HepG2 (cell line): ENCODE data around the gene GJA3. TPM values are rescaled to one million over a fixed set of nuclear protein-coding genes. Genes with fewer than 3 reads are reported as not detected.

Experiments
- ATAC-seq: fragments of 200-7000 bp; cut with Tn5 transposase; 3 replicates; pipeline ENCODE4 v1.9.1; 2020; ENCODE audit warnings: mild to moderate bottlenecking, moderate library complexity
- BruUV-seq: library from RNA; stranded (reverse); fragments of 400-500 nt; replicated peaks from 2 replicates; lab custom pipeline; 2021; lab: Mats Ljungman, UMichigan
- CTCF ChIA-PET: fragments of 300-600 bp; formaldehyde crosslinking; extraction: SDS; loops from one replicate; lab custom pipeline; 2021; ENCODE audit warnings: low total read pairs, inconsistent platforms, low intra/inter-chr PET ratio; lab: Yijun Ruan, JAX
- POLR2A ChIA-PET: fragments of 350-600 bp; sonication (Branson Sonifier 250); formaldehyde crosslinking; loops from one replicate; lab custom pipeline; 2020; ENCODE audit warnings: antibody characterized with exemption, inconsistent platforms; lab: Yijun Ruan, JAX
- DNase-seq: peaks from one replicate; pipeline ENCODE4 v3.0.0-alpha.2; 2015; ENCODE audit warnings: low spot score
- FAIRE-seq: peaks from 3 replicates; lab custom pipeline; 2011; peaks lifted over from hg19 to GRCh38; lab: Jason Lieb, UNC
- H2AFZ ChIP-seq: one replicate; pipeline ENCODE4 v1.6.1; 2011; ENCODE audit warnings: low read length, inconsistent platforms
- H3K27ac ChIP-seq: fragments of 300-600 bp; 3 replicates; pipeline ENCODE4 v1.8.0; 2011; ENCODE audit warnings: mixed run types, mild to moderate bottlenecking, mixed read lengths, low read length, inconsistent platforms; ENCODE audit not compliant: insufficient read depth; ENCODE audit errors: extremely low read length
- H3K27me3 ChIP-seq, 2 experiments: fragments of 200-600 bp in 1 of 2; 2 replicates in 1 of 2; 3 replicates in 1 of 2; pipeline versions ENCODE4 v1.6.0 to v1.8.0; 2011; ENCODE audit warnings: low read length in 2 of 2, mild to moderate bottlenecking in 2 of 2, moderate library complexity in 2 of 2, inconsistent platforms in 1 of 2; ENCODE audit not compliant: insufficient read depth in 2 of 2, control insufficient read depth in 1 of 2
- H3K36me3 ChIP-seq, 2 experiments: fragments of 200-600 bp in 1 of 2; replicated peaks in 1 of 2; 2 replicates in 1 of 2; 3 replicates in 1 of 2; pipeline versions ENCODE4 v1.5.1 to v1.8.0; 2011; ENCODE audit warnings: low read length in 2 of 2, inconsistent platforms in 1 of 2; ENCODE audit not compliant: insufficient read depth in 2 of 2, control insufficient read depth in 1 of 2
- H3K4me1 ChIP-seq: 2 replicates; pipeline ENCODE4 v1.5.1; 2012; ENCODE audit warnings: low read length, inconsistent platforms; ENCODE audit not compliant: insufficient read depth
- H3K4me2 ChIP-seq: 2 replicates; pipeline ENCODE4 v1.6.0; 2011; ENCODE audit warnings: low read depth, low read length, inconsistent platforms
- H3K4me3 ChIP-seq, 3 experiments: fragments of 200-600 bp in 1 of 3; sonication (generic), shearing (Covaris generic) in 1 of 3; replicated peaks in 1 of 3; 2 replicates each; pipeline ENCODE4 v1.5.1; 2011 to 2016; ENCODE audit warnings: low read length in 3 of 3, inconsistent platforms in 2 of 3, low read depth in 2 of 3, mild to moderate bottlenecking in 2 of 3, control low read depth in 1 of 3, mixed read lengths in 1 of 3; ENCODE audit not compliant: insufficient read depth in 1 of 3
- H3K79me2 ChIP-seq: one replicate; pipeline ENCODE4 v1.6.1; 2011; ENCODE audit warnings: low read length, inconsistent platforms; ENCODE audit not compliant: insufficient read depth
- H3K9ac ChIP-seq: 2 replicates; pipeline ENCODE4 v1.6.0; 2011; ENCODE audit warnings: mild to moderate bottlenecking, low read depth, low read length, inconsistent platforms; ENCODE audit not compliant: insufficient read depth
- H3K9me3 ChIP-seq: 2 replicates; pipeline ENCODE4 v1.5.1; 2012; ENCODE audit warnings: mild to moderate bottlenecking, low read length
- H4K20me1 ChIP-seq: 2 replicates; pipeline ENCODE4 v1.6.0; 2011; ENCODE audit warnings: inconsistent platforms, mild to moderate bottlenecking, low read length, moderate library complexity; ENCODE audit not compliant: insufficient read depth
- BORCS8-MEF2B ChIP-seq: sonication (generic); formaldehyde crosslinking; IDR thresholded peaks from 2 replicates; pipeline ENCODE4 v1.8.0; 2022; ENCODE audit warnings: mild to moderate bottlenecking, missing genetic modification reagents
- CBFB ChIP-seq: sonication (generic); formaldehyde crosslinking; IDR thresholded peaks from 2 replicates; pipeline ENCODE4 v1.4.0; 2020; ENCODE audit warnings: missing genetic modification reagents
- CSRNP1 ChIP-seq: sonication (generic); formaldehyde crosslinking; IDR thresholded peaks from 2 replicates; pipeline ENCODE4 v1.8.1; 2023; ENCODE audit warnings: mild to moderate bottlenecking, missing genetic modification reagents
- IKZF5 ChIP-seq: IDR thresholded peaks from 2 replicates; pipeline ENCODE4 v1.6.1; 2018; ENCODE audit warnings: missing genetic modification reagents, mild to moderate bottlenecking, missing compliant biosample characterization
- KLF6 ChIP-seq: IDR thresholded peaks from 2 replicates; pipeline ENCODE4 v1.8.0; 2016; ENCODE audit warnings: missing biosample characterization, missing genetic modification reagents
- KMT2B ChIP-seq: IDR thresholded peaks from 2 replicates; pipeline ENCODE4 v1.6.1; 2016; ENCODE audit warnings: missing genetic modification reagents, missing compliant biosample characterization
- NCOA2 ChIP-seq: sonication (generic); formaldehyde crosslinking; IDR thresholded peaks from 2 replicates; pipeline ENCODE4 v1.8.0; 2022; ENCODE audit warnings: inconsistent platforms
- NCOR1 ChIP-seq: fragments of 200-600 bp; sonication (generic); IDR thresholded peaks from 2 replicates; pipeline ENCODE4 v1.7.0; 2017; ENCODE audit warnings: antibody characterized with exemption, low read length, borderline replicate concordance
- NPAS2 ChIP-seq: sonication (generic); formaldehyde crosslinking; IDR thresholded peaks from 2 replicates; pipeline ENCODE4 v1.8.0; 2022; ENCODE audit warnings: mild to moderate bottlenecking, missing genetic modification reagents, borderline replicate concordance
- NR2F2 ChIP-seq: IDR thresholded peaks from 2 replicates; pipeline ENCODE4 v1.6.1; 2012; ENCODE audit warnings: low read depth, inconsistent platforms, borderline replicate concordance
- ZBTB26 ChIP-seq: IDR thresholded peaks from 2 replicates; pipeline ENCODE4 v1.6.1; 2016; ENCODE audit warnings: missing compliant biosample characterization, missing genetic modification reagents, borderline replicate concordance
- ZFP36L1 ChIP-seq: sonication (generic); formaldehyde crosslinking; IDR thresholded peaks from 2 replicates; pipeline ENCODE4 v1.8.0; 2022; ENCODE audit warnings: mild to moderate bottlenecking, missing genetic modification reagents, moderate library complexity
- ZIK1 ChIP-seq: sonication (generic); formaldehyde crosslinking; IDR thresholded peaks from 2 replicates; pipeline ENCODE4 v1.5.0; 2020; ENCODE audit warnings: mild to moderate bottlenecking, low read depth, missing genetic modification reagents, borderline replicate concordance
- ZNF432 ChIP-seq: sonication (generic); formaldehyde crosslinking; IDR thresholded peaks from 2 replicates; pipeline ENCODE4 v1.5.0; 2020; ENCODE audit warnings: missing genetic modification reagents, mild to moderate bottlenecking, borderline replicate concordance
- ZNF615 ChIP-seq: sonication (generic); formaldehyde crosslinking; IDR thresholded peaks from 2 replicates; pipeline ENCODE4 v1.5.0; 2020; ENCODE audit warnings: mild to moderate bottlenecking, missing genetic modification reagents, borderline replicate concordance
- ZNF678 ChIP-seq: sonication (generic); formaldehyde crosslinking; IDR thresholded peaks from 2 replicates; pipeline ENCODE4 v1.4.0; 2020; ENCODE audit warnings: mild to moderate bottlenecking, missing genetic modification reagents
- ZNF800 ChIP-seq: sonication (generic); formaldehyde crosslinking; IDR thresholded peaks from 2 replicates; pipeline ENCODE4 v1.4.0; 2020; ENCODE audit warnings: missing genetic modification reagents
- WGBS: methylation state at CpG from one replicate; pipeline ENCODE4 v1.1.6; 2017; ENCODE audit warnings: low lambda C conversion rate; 5-methylcytosine and 5-hydroxymethylcytosine counted together
- in situ Hi-C: cut with HindIII; loops from 2 replicates; pipeline ENCODE4 v1.10.0; 2017; ENCODE audit warnings: low pct_unique_long_range_greater_than_20kb; ENCODE audit not compliant: extremely low pct_ligation_motif_present
- intact Hi-C: fragments of 100-400 bp; cut with micrococcal nuclease; formaldehyde crosslinking; loops from one replicate; pipeline ENCODE4 v1.10.0; 2022; ENCODE audit not compliant: unreplicated experiment
- polyA plus RNA-seq, 8 experiments: library from polyadenylated mRNA; depleted of rRNA in 3 of 8; stranded (reverse) in 7 of 8; unstranded in 1 of 8; fragments of >200 nt; fragmentation: Illumina TruSeq in 4 of 8; extraction: Trizol in 4 of 8; gene quantifications; 2 replicates each; pipeline versions ENCODE4 v1.2.1 to v1.2.3, GENCODE V29; 2011 to 2016; ENCODE audit warnings: low read depth in 4 of 8, missing spikeins in 1 of 8, mixed read lengths in 1 of 8; ENCODE audit not compliant: insufficient read depth in 1 of 8
- total RNA-seq, 5 experiments: library from RNA; depleted of rRNA; stranded (reverse); fragments of >200 nt; fragmentation: Illumina TruSeq; extraction: Trizol; gene quantifications; 2 replicates each; pipeline ENCODE4 v1.2.3, GENCODE V29; 2016; ENCODE audit warnings: low read depth in 1 of 5
- TF ChIP-seq, protein P1 (sequence below): sonication (generic); formaldehyde crosslinking; IDR thresholded peaks from 2 replicates; pipeline ENCODE4 v1.4.0; 2020; ENCODE audit warnings: missing genetic modification reagents

The GJA3 gene
- total and polyA plus RNA-seq, 2 of the 13 experiments (the other 11 are each of a cell fraction or from before 2014, with no cell fraction given), result 0.04 TPM

GRCh38 chr13:20156702-20157101 lies 4.2 kb downstream of the GJA3 start:
- Histone ChIP-seq H3K4me1 (peaks cover 12% of the 10 kb centered on the region), H3K36me3 (no peaks in the 10 kb centered on the region), H3K27ac (no peak overlapping the region), H3K4me2 (no peak overlapping the region), H3K9me3 (no peaks in the 10 kb centered on the region), H3K27me3 (peaks cover 0 to 21% of the 10 kb centered on the region in 2 experiments; a peak in 2 of 5 replicates), H2AFZ (no peak overlapping the region), H3K9ac (no peak overlapping the region), H4K20me1 (no peaks in the 10 kb centered on the region), H3K4me3 (no peak overlapping the region), H3K79me2 (no peaks in the 10 kb centered on the region)
- ChIA-PET POLR2A (no interaction called here), CTCF (no interaction called here)
- TF ChIP-seq, protein P1, sequence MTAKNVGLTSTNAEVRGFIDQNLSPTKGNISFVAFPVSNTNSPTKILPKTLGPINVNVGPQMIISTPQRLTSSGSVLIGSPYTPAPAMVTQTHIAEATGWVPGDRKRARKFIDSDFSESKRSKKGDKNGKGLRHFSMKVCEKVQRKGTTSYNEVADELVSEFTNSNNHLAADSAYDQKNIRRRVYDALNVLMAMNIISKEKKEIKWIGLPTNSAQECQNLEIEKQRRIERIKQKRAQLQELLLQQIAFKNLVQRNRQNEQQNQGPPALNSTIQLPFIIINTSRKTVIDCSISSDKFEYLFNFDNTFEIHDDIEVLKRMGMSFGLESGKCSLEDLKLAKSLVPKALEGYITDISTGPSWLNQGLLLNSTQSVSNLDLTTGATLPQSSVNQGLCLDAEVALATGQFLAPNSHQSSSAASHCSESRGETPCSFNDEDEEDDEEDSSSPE (CRISPR knock-in tag), result no peak
- no peak for TF ChIP-seq ZNF800 (CRISPR knock-in tag)
- TF ChIP-seq NCOR1, result no peak
- no peak for TF ChIP-seq ZNF432
- no peak for TF ChIP-seq NCOA2 (CRISPR knock-in tag)
- no peak for TF ChIP-seq ZFP36L1
- TF ChIP-seq BORCS8-MEF2B, result no peak
- no peak for TF ChIP-seq IKZF5 (CRISPR knock-in tag)
- TF ChIP-seq NPAS2, result no peak
- TF ChIP-seq ZNF615, result no peak
- TF ChIP-seq ZNF678 (CRISPR knock-in tag), result no peak
- no peak for TF ChIP-seq ZBTB26
- TF ChIP-seq ZIK1 (CRISPR knock-in tag), result no peak
- TF ChIP-seq NR2F2, result no peak
- no peak for TF ChIP-seq CSRNP1 (CRISPR knock-in tag)
- no peak for TF ChIP-seq KMT2B (CRISPR knock-in tag)
- no peak for TF ChIP-seq KLF6
- TF ChIP-seq CBFB, result no peak
- FAIRE-seq (no peak), DNase-seq (no peak), ATAC-seq (no peak)
- intact Hi-C loops (no loop called here), in situ Hi-C loops (no loop called here)
- BruUV-seq, result no TSS peak
- 39% methylated on average over 2 of the region's 2 CpGs for WGBS
